GM18505 (cell line): ENCODE measurements around the gene FLT4.

Experiments
- ATAC-seq: cut with Tn5 transposase; IDR thresholded peaks from one replicate; pipeline ENCODE4 v1.9.1; 2021; ENCODE audit not compliant: unreplicated experiment
- POLR2A ChIP-seq: IDR thresholded peaks from 4 replicates; pipeline ENCODE4 v1.6.1; 2011; ENCODE audit warnings: borderline replicate concordance; ENCODE audit not compliant: insufficient read depth, insufficient read length; ENCODE audit errors: extremely low read depth

FLT4 gene

DNA sequence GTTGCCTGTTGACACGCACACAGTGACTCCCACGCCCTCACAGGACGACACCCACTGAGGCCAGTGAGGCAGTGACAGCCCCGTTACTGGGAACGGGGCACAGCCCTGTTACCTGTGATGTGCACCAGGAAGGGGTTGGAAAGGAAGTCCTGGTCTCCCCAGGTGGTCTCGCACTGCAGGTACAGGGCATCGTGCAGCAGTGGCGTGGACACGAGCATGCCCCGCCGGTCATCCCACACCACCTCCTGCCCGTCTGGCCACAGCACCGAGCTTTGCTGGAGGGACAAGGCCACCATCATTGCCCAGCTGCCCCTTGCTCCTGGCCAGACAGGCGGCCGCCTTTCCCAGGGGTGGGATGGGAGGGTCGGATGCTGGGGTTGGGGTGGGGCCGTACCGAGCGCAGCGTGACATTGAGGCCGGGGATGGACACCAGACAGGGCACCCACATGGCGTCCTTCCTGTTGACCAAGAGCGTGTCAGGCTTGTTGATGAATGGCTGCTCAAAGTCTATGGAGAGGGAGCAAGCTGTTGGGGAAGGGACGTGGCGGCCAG is 19.5 kb downstream of the FLT4 start:
- TF ChIP-seq POLR2A = no peak
- ATAC-seq = no peak

DNA sequence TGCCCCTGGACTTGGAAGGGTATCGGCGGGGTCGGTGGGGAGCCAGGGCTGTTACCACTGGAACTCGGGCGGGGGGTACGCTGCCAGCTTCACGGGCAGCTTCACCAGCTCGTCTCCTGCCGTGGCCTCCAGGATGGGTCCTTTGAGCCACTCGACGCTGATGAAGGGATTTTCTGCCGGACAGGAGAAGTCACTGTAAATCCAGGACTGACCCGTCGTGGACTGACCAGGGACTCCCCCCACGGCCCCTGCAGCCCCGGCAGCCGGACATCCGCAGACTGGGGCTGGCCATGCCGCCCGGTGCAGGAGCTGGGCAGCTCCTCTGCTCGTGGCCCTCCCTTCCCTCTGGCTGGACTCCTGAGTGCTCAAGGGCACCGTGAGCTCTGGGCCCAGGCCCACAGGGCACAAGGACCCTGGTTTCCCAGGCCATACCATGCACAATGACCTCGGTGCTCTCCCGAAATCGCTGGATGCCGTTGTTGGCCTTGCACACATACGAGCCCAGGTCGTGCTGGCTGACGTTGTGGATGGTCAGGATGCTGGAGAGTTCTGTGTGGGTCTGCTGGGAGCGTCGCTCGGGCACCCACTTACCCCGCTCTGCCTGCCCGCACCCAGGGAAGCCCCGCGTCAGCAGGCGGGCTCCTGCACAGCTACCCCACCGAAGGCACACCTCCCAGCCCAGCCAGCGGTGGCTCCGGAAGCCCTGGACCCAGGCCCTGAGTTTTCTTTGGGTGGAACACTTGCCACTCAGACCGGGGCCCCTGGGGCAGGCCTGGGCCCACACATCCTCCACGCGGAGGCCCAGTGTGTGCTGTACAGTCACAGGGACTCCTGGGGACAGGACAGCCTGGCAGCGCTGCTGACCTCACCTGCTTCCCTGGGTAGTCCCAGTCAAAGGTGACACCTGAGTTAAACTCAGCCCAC is 20.3 kb downstream of the FLT4 start:
- ATAC-seq = no peak
- no peak for TF ChIP-seq POLR2A

DNA sequence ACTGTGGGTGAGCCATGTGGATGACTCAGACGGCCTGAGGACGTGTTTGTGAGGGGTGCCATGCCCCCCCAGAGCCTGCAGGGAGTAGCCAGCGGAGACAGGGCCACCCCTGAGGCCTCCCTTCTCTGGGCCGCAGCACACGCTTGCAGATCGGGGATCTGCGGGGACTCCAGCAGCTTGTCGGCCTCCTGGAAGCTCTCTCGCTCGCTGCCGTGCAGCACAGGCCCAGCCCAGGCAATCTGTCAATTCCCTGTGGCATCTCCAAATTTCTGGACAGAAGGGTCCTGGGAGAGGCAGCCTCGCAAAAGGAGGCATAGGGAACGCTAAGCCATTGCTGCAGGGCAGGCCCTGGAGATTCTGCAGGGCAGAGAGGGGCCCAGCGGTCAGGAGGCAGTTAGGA is 21.2 kb downstream of the FLT4 start:
- no peak for TF ChIP-seq POLR2A
- ATAC-seq = no peak

DNA sequence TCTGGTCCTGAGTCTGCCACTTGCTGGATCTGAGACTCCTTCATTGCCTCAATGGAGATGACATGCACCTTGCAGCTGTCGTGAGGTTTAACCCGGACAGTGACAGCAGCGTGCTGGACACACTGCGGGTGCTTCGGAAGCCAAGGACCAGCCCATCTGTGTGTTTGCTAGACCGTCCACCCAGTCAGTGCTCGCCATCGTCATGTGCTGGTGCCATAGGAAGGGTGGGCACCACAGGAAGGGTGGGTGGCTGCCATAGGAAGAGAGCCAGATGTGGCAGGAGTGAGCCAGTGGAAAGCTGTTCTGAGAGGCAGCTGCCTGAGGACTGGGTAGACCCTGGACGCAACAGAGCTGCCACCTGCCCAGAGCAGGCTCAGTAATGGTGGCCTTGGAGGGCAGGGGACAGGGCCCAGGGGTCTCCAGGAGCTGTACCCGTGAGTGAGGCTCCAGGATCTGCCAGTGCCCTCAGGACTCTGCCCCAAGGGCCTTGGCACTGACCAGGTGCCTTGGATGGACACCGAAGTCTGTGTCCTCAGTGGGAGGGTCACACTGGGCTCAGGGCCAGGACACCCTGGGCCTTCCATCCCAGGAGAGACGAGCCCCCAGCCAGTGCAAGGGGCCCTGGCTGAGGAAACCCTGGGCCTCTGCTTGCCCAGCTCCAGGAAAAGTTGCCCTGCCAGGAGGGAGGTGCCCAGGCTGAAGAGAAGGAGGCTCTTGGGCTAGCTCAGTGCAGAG is 21.8 kb downstream of the FLT4 start:
- ATAC-seq = no peak
- TF ChIP-seq POLR2A = no peak

DNA sequence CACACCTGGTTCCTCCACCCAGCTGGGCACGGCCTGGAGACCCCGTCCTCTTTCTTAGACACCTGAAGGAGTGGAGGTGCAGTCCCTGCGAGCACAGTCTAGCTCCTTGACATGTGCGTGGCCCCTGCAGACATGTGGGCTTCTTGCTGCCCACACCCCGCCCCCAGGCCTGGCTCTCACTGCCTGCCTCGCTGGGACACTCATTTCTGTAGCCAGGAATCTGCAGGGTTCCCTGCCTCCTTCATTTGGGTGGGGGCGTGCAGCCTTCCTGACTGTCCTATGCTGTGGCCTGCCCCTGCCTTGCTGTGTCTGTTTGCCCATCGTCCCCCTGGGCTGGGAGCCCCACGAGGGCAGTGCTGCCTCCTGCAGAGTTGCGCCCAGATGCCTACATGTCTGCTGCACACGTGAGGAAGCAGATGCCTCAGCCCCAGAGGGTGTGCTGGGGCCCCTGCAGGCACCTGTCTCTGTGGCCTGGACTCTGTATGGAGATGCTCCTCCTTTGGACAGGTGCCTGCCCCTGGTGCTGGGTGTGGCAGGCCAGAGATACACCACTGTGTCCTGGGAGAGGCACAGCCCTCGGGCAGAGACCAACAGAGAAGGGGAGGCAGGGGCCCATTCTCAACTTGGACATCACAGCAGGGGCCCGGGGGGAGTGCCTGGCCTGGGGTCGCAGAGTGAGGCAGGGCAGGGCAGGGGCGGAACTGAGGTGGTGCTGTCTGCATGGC is 22.6 kb downstream of the FLT4 start:
- no peak for ATAC-seq
- no peak for TF ChIP-seq POLR2A

DNA sequence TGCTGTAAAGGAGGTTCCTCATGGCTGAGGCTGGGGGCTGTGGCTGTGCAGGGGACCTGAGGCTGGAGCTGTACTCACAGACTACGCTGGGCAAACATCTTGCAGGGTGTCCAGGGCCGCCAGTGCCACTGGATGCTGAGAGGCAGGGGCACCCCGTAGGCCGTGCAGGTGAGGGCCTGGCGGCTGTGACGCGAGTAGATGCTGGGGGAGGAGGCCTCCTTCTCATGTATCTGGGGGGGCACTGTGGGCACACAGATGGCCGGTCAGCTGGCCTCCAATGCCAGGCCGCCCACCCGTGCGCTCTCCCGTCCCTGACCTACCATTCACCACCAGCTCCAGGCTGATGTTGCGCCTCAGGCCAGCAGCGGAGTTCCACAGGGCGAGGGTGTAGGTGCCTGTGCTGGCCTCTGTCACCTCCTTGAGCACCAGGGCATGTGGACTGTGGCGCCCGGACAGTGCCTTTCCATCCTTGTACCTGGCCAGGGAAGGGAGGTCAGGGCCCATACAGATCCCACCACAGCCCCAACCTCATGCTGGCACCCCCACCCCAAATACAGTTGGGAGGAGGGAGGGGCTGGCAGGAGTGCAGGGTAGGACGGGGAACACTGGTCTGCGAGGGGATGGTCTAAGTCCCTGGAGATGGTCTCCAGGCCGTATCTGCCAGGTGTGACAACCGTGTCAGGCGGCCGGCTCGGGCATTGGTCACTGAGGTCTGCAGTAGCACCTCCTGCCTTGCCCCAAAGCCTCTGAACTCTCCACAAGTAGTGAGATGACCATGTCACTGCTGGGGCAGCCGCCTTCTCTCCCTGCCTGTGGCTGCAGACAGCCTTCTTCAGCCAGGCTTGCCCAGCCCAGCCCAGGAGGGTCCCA is 23.4 kb downstream of the FLT4 start:
- ATAC-seq = no peak
- no peak for TF ChIP-seq POLR2A

DNA sequence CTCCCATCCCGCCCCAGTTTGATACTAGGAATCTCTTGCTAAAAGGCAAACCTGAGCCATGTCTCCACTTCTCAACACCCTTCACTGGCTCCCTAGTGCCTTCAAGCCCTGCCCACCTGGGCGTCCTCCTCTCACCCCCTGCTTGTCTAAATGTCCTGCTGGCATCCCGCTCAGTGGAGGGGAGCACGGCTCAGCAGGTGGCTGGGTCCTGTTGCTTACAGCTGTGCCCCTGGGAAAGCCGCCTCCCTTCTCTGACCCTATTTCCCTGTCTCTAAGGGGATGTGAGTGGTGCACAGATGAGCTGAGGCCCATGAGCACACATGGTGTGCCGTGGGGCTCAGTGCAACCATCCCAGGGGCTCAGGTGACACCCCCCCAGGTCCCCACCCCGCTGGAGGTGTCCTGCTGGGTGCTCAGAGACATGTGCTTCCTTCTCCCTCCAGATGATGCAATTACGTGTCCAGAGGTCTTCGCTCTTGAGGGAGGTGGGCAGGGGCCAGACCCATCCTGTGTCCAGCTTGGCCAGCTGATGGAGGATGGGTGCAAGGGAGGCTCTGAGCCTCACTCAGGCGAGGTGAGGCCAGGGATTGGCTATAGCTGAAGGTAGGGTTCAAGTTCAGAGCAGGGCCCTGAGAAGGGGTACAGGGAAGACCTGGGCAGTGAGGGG is 24.1 kb downstream of the FLT4 start:
- no peak for TF ChIP-seq POLR2A
- ATAC-seq = no peak

DNA sequence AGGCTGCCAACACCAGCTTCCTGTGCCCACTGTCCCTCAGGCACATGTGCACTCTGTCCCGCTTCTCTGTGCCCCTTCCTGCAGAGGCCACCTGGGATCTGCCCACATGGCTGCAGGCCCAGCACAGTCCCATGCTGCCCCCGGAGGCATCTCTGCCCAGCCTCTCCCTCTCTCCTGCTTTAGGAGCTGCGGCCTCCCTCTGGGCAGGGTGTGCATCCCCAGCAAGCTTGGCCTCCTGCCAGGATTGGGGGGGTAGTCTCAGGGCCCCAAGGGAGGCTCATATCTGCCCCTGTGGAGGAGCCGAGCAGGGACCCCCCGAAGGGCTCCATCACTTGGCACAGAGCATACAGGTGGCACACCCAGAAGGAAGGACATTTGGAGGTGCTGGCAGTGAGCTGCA is 24.8 kb downstream of the FLT4 start:
- no peak for ATAC-seq

DNA sequence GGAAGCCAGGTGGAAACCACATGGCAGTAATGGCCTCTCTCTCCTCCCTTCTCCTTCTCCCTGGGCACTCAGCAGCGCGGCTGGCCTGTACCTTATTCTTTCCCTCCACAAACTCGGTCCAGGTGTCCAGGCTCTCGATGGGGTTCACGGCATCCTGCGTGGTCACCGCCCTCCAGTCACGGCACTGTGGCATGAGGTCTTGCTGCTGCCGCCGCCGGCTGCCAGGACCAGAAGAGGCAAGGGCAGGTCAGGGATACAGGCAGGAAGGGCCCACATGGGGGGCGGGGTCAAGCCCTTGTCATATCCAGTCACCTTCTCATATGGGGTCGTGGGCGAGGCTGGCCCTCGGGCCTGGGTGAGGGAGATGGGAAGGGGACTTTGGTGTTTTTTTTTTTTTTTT is 25.6 kb downstream of the FLT4 start:
- TF ChIP-seq POLR2A = no peak
- ATAC-seq = no peak

More for the DNA sequence above, 24.8 kb downstream of the FLT4 start:
- no peak for TF ChIP-seq POLR2A

DNA sequence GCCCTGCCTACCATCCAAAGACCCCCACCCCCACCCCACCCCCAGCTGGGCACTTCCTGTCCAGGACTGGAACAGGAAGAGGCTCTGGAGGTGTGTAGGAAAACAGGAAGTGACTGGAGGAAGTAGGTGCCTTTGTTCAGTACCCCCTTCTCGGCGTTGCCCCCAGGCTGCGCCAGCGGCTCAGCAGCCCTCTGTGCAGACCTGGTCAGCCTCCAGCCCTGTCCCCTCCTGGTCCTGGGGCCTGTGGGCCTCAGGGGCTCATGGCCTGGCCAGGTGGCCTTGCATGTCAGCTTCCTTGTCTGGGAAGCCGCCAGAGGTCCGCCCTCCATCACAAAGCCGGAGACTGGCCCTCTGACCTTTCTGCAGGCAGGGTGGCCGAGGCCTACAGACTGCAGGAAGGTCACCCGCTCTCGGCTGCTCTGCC is 26.0 kb downstream of the FLT4 start:
- ATAC-seq = no peak
- TF ChIP-seq POLR2A = no peak

DNA sequence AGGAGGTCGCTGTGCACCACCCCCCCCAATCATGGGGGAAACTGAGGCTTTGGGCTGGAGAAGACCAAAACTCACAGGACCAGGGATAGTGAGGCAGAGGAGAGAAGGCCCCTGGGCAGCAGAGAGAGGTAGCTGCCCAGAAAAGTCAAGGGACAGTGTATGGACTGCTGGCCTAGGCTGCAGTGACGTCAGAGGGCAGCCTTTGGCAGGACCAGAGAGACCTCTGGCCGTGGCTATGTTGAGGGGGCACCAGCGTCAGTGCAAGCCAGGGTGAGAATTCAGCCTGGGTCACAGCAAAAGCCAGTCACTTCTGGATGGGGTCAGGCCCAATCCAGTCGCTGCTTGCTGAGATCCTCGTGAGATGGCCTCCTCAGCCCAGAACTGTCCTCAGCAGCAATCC is 26.5 kb downstream of the FLT4 start:
- no peak for ATAC-seq
- no peak for TF ChIP-seq POLR2A

DNA sequence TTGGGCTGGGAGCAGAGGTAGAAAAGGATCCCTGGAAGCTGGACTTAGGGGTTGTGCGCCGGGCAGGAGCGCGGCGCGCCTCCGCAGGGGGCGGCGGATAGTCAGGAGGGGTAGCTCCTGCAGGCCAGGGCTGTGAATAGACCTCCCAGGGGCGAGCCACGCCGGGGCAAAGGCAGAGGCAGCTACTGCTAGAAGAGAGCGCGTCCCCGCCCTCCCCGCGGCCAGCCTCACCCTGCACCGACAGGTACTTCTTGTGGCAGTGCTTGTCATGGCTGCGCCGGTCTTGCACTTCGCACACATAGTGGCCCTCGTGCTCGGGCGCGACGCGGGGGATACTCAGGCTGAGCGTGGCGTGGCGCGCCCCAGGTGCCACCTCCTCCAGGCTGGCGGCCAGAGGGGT is 28.1 kb downstream of the FLT4 start:
- ATAC-seq = no peak
- TF ChIP-seq POLR2A = no peak
